AG04450 (cell line): ENCODE results near the gene SCN2B. TPM values are rescaled to one million over a fixed set of nuclear protein-coding genes. Genes with fewer than 3 reads are reported as not detected.

Experiments
- CTCF ChIA-PET: fragments of 300-600, 350-600 bp; formaldehyde crosslinking; extraction: SDS; loops from one replicate; lab custom pipeline; 2022; ENCODE audit warnings: antibody characterized with exemption, inconsistent platforms; lab: Charles Lee
- POLR2A ChIA-PET: fragments of 350-600 bp; formaldehyde crosslinking; extraction: SDS; loops from one replicate; lab custom pipeline; 2021; ENCODE audit warnings: antibody characterized with exemption, inconsistent platforms; lab: Yijun Ruan, JAX
- DNase-seq: peaks from one replicate; pipeline ENCODE4 v3.0.0-alpha.2; 2011; ENCODE audit warnings: low read depth, low spot score
- H3K27ac ChIP-seq: one replicate; pipeline ENCODE4 v1.5.1; 2012; ENCODE audit warnings: low read depth, low read length, control low read depth
- H3K27me3 ChIP-seq: one replicate; pipeline ENCODE4 v1.6.0; 2012; ENCODE audit warnings: low read length; ENCODE audit not compliant: control insufficient read depth, insufficient read depth
- H3K4me3 ChIP-seq: 2 replicates; pipeline ENCODE4 v1.5.1; 2011; ENCODE audit warnings: mild to moderate bottlenecking, low read depth, low read length, control low read depth
- H3K9me3 ChIP-seq: 2 replicates; pipeline ENCODE4 v1.5.1; 2012; ENCODE audit warnings: low read length; ENCODE audit not compliant: control insufficient read depth, insufficient read depth
- CTCF ChIP-seq: IDR thresholded peaks from 2 replicates; pipeline ENCODE4 v1.5.1; 2011; ENCODE audit warnings: low read depth, low read length, control low read depth, inconsistent platforms
- polyA plus RNA-seq: library from polyadenylated mRNA; depleted of rRNA; stranded (reverse); fragments of >200 nt; gene quantifications from 2 replicates; pipeline ENCODE4 v1.2.3, GENCODE V29; 2011

SCN2B gene
- polyA plus RNA-seq, 1 experiment: 0.01 TPM

- Histone ChIP-seq H3K27me3 (peaks cover 8% of the 10 kb centered on the region), H3K27ac (no peak overlapping the region), H3K4me3 (no peak overlapping the region), H3K9me3 (no peaks in the 10 kb centered on the region)
- POLR2A ChIA-PET: no interaction called here
- CTCF ChIA-PET: interaction anchor here (2.2 kb wide), 1 partner anchor 19 kb away, joined by 7 read pairs; no protein-coding TSS in a partner anchor
- no peak for DNase-seq
- TF ChIP-seq CTCF: no peak
Observed at GRCh38 chr11:118216621-118217481, 40.4 kb upstream of the SCN2B start.

- CTCF ChIA-PET: interaction anchor here (2.2 kb wide), 1 partner anchor 17 kb away, joined by 7 read pairs; no protein-coding TSS in a partner anchor
- no peak overlapping the region for H3K27ac ChIP-seq
- no peak for DNase-seq
- TF ChIP-seq CTCF: no peak
- H3K27me3 ChIP-seq: peaks cover 5% of the 10 kb centered on the region
- no peak overlapping the region for H3K4me3 ChIP-seq
- H3K9me3 ChIP-seq: no peaks in the 10 kb centered on the region
- POLR2A ChIA-PET: no interaction called here
Observed at GRCh38 chr11:118215765-118216164, 39.3 kb upstream of the SCN2B start.

GRCh38 chr11:118215262-118215661, 38.8 kb upstream of the SCN2B start:
- no peak for DNase-seq
- no peaks in the 10 kb centered on the region for H3K9me3 ChIP-seq
- peaks cover 5% of the 10 kb centered on the region for H3K27me3 ChIP-seq
- POLR2A ChIA-PET: no interaction called here
- TF ChIP-seq CTCF: no peak
- H3K4me3 ChIP-seq: no peak overlapping the region
- no peak overlapping the region for H3K27ac ChIP-seq
- CTCF ChIA-PET: interaction anchor here (2.2 kb wide), 1 partner anchor 17 kb away, joined by 7 read pairs; no protein-coding TSS in a partner anchor

- no peaks in the 10 kb centered on the region for H3K9me3 ChIP-seq
- POLR2A ChIA-PET: no interaction called here
Observed at GRCh38 chr11:118214210-118214914, 37.9 kb upstream of the SCN2B start.

More at GRCh38 chr11:118214210-118214914, 37.9 kb upstream of the SCN2B start:
- CTCF ChIA-PET: interaction anchor here (4.0 kb wide), 1 partner anchor 16 kb away, joined by 26 read pairs; no protein-coding TSS in a partner anchor
- Histone ChIP-seq H3K4me3 (no peak overlapping the region), H3K27ac (no peak overlapping the region), H3K27me3 (peaks cover 6% of the 10 kb centered on the region)
- DNase-seq: no peak
- TF ChIP-seq CTCF: no peak
